B cell (primary cell): ENCODE measurements around the gene CCDC57. TPM values are rescaled to one million over a fixed set of nuclear protein-coding genes. Genes with fewer than 3 reads are reported as not detected.

ENCODE experiments used
- ATAC-seq: fragments of 200-7000 bp; cut with Tn5 transposase; one replicate; pipeline ENCODE4 v1.10.0; 2021; ENCODE audit warnings: low read depth, mild to moderate bottlenecking, moderate number of reproducible peaks, moderate library complexity
- CTCF ChIA-PET: fragments of 350-600 bp; sonication (Branson Sonifier 250); formaldehyde crosslinking; loops from one replicate; lab custom pipeline; 2021; ENCODE audit warnings: antibody characterized with exemption, inconsistent platforms; lab: Charles Lee
- POLR2A ChIA-PET: fragments of 350-600 bp; sonication (Branson Sonifier 250); formaldehyde crosslinking; loops from one replicate; lab custom pipeline; 2021; ENCODE audit warnings: antibody characterized with exemption; lab: Charles Lee
- DNase-seq: peaks from one replicate; pipeline ENCODE4 v3.0.0; 2013
- H2AFZ ChIP-seq: 2 replicates; pipeline ENCODE4 v1.6.1; 2012; ENCODE audit warnings: mild to moderate bottlenecking, low read depth, low read length; ENCODE audit not compliant: insufficient read depth, poor library complexity, severe bottlenecking
- H3K27ac ChIP-seq, 2 donors: 1 replicate in 1 of 2; 2 replicates in 1 of 2; pipeline ENCODE4 v1.5.1; 2012 to 2013; ENCODE audit warnings: low read length in 2 of 2, mild to moderate bottlenecking in 2 of 2, moderate library complexity in 1 of 2
- H3K27me3 ChIP-seq, 4 experiments: fragments of 200-600 bp in 1 of 4; sonication (generic) in 1 of 4; replicated peaks in 1 of 4; 1 replicate in 2 of 4; 2 replicates in 2 of 4; pipeline versions ENCODE4 v1.6.1 to v1.7.0; 2013 to 2016; ENCODE audit warnings: low read length in 3 of 4, mild to moderate bottlenecking in 2 of 4, mixed read lengths in 1 of 4, moderate library complexity in 1 of 4; ENCODE audit not compliant: insufficient read depth in 4 of 4, control insufficient read depth in 3 of 4; ENCODE audit errors: control extremely low read depth in 1 of 4
- H3K36me3 ChIP-seq, 2 experiments: replicated peaks in 1 of 2; 1 replicate in 1 of 2; 2 replicates in 1 of 2; pipeline versions ENCODE4 v1.6.1 to v1.7.1; 2013; ENCODE audit warnings: low read length in 1 of 2; ENCODE audit not compliant: insufficient read depth in 2 of 2, control insufficient read depth in 1 of 2; ENCODE audit errors: control extremely low read depth in 1 of 2, extremely low read depth in 1 of 2
- H3K4me1 ChIP-seq, 2 donors: fragments of 200-600 bp in 1 of 2; sonication (generic) in 1 of 2; 1 replicate in 1 of 2; 2 replicates in 1 of 2; pipeline versions ENCODE4 v1.5.1 to v1.6.1; 2013 to 2017; ENCODE audit warnings: low read length in 2 of 2; ENCODE audit not compliant: control insufficient read depth in 2 of 2, insufficient read depth in 2 of 2
- H3K4me2 ChIP-seq: replicated peaks from 2 replicates; pipeline ENCODE3; 2012; ENCODE audit warnings: mild to moderate bottlenecking, low read depth, low read length; ENCODE audit not compliant: poor library complexity, severe bottlenecking
- H3K4me3 ChIP-seq, 5 experiments: fragments of 200-600 bp in 1 of 5; sonication (generic) in 1 of 5; 1 replicate in 3 of 5; 2 replicates in 2 of 5; pipeline versions ENCODE4 v1.5.1 to v1.7.0; 2011 to 2016; ENCODE audit warnings: low read length in 4 of 5, mild to moderate bottlenecking in 4 of 5, low read depth in 2 of 5, control low read depth in 1 of 5, moderate library complexity in 1 of 5; ENCODE audit not compliant: insufficient read depth in 1 of 5; ENCODE audit errors: control extremely low read depth in 1 of 5, extremely low read depth in 1 of 5
- H3K79me2 ChIP-seq: fragments of 200-600 bp; sonication (generic); one replicate; pipeline ENCODE4 v1.6.0; 2016; ENCODE audit warnings: low read length; ENCODE audit not compliant: control insufficient read depth, insufficient read depth
- H3K9ac ChIP-seq: fragments of 200-600 bp; sonication (generic); 2 replicates; pipeline ENCODE4 v1.6.1; 2017; ENCODE audit warnings: mild to moderate bottlenecking, low read length, moderate library complexity
- H3K9me3 ChIP-seq, 3 donors: one replicate each; pipeline versions ENCODE4 v1.6.1 to v1.7.1; 2013; ENCODE audit warnings: low read length in 2 of 3; ENCODE audit not compliant: control insufficient read depth in 2 of 3, insufficient read depth in 1 of 3; ENCODE audit errors: control extremely low read depth in 1 of 3
- H4K20me1 ChIP-seq: 2 replicates; pipeline ENCODE4 v1.6.0; 2012; ENCODE audit warnings: mild to moderate bottlenecking, low read length; ENCODE audit not compliant: insufficient read depth, control insufficient read depth, poor library complexity, severe bottlenecking
- H3K27ac Mint-ChIP-seq: one replicate; pipeline ENCODE4 v1.8.0; 2021; ENCODE audit warnings: mixed read lengths
- H3K27me3 Mint-ChIP-seq: one replicate; pipeline ENCODE4 v1.8.0; 2021; ENCODE audit warnings: mixed read lengths
- H3K4me1 Mint-ChIP-seq: one replicate; pipeline ENCODE4 v1.8.0; 2021; ENCODE audit warnings: mixed read lengths
- H3K4me3 Mint-ChIP-seq: one replicate; pipeline ENCODE4 v1.8.0; 2021; ENCODE audit warnings: mixed read lengths
- H3K9me3 Mint-ChIP-seq: one replicate; pipeline ENCODE4 v1.8.0; 2022; ENCODE audit warnings: mixed read lengths; ENCODE audit not compliant: insufficient read depth
- CTCF ChIP-seq: fragments of 200-600 bp; IDR thresholded peaks from one replicate; pipeline ENCODE4 v1.8.0; 2022; ENCODE audit warnings: antibody characterized with exemption, mild to moderate bottlenecking
- EZH2 ChIP-seq: IDR thresholded peaks from 2 replicates; pipeline ENCODE4 v1.6.1; 2012; ENCODE audit warnings: borderline replicate concordance, low read depth, mild to moderate bottlenecking, moderate library complexity, low read length; ENCODE audit not compliant: insufficient read depth, poor library complexity, severe bottlenecking
- WGBS: methylation state at CpG from one replicate; pipeline ENCODE4 v1.1.5; 2013; ENCODE audit warnings: missing lambda C conversion rate; ENCODE audit not compliant: insufficient coverage; 5-methylcytosine and 5-hydroxymethylcytosine counted together
- intact Hi-C: fragments of 100-400 bp; cut with micrococcal nuclease; formaldehyde crosslinking; loops from one replicate; pipeline ENCODE4 v1.10.0; 2022
- polyA plus RNA-seq: library from polyadenylated mRNA; depleted of rRNA; stranded (reverse); fragments of >200 nt; gene quantifications from 2 replicates; pipeline ENCODE4 v1.2.3, GENCODE V29; 2012
- total RNA-seq, 2 donors: library from RNA; stranded (reverse); fragments of 120-200 nt in 1 of 2; gene quantifications; 1 replicate in 1 of 2; 2 replicates in 1 of 2; pipeline versions ENCODE4 v1.2.3 to v1.2.4, GENCODE V29; 2013 to 2022

CCDC57 gene
- total and polyA plus RNA-seq, 2 donors (not counting 1 experiment from before 2014, with no cell fraction given): 49.7 to 67.2 TPM

- no peak overlapping the region for H3K4me3 ChIP-seq
- H3K4me3 Mint-ChIP-seq: no peak overlapping the region
- DNase-seq: no peak
- no peaks in the 10 kb centered on the region for H3K36me3 ChIP-seq
- intact Hi-C loops: no loop called here
- H3K27me3 Mint-ChIP-seq: no peaks in the 10 kb centered on the region
- peaks cover 0 to 4% (median 0%) of the 10 kb centered on the region in 3 donors for H3K9me3 ChIP-seq
- no peak overlapping the region for H3K27ac ChIP-seq
- 94% methylated on average over 23 of the region's 24 CpGs for WGBS
- no peak overlapping the region for H3K4me2 ChIP-seq
- no peaks in the 10 kb centered on the region for H4K20me1 ChIP-seq
- H3K9me3 Mint-ChIP-seq: no peaks in the 10 kb centered on the region
- peaks cover 28% of the 10 kb centered on the region for H3K4me1 Mint-ChIP-seq
- POLR2A ChIA-PET: no interaction called here
- CTCF ChIA-PET: no interaction called here
- H3K27ac Mint-ChIP-seq: peak overlapping the region; percentile 26
- peaks cover 16% of the 10 kb centered on the region for H3K79me2 ChIP-seq
- no peak overlapping the region for H3K9ac ChIP-seq
- peaks cover 26 to 43% of the 10 kb centered on the region in 2 donors for H3K4me1 ChIP-seq
- TF ChIP-seq CTCF: no peak
- no peak for TF ChIP-seq EZH2
- no peaks in the 10 kb centered on the region for H3K27me3 ChIP-seq
- H2AFZ ChIP-seq: no peak overlapping the region
- no peak for ATAC-seq
These were observed 108.8 kb downstream of the CCDC57 start for GRCh38 chr17:82103553-82104451.
